Activated CD4-positive, alpha-beta memory T cell treated with anti-CD3 and anti-CD28 coated beads for 36 hours (primary cell): ENCODE measurements around the gene ARMC12. TPM values are rescaled to one million over a fixed set of nuclear protein-coding genes. Genes with fewer than 3 reads are reported as not detected.
A peak's percentile ranks its signal among the peaks of the same experiment; 100 is the strongest.

Source experiments
- CTCF ChIA-PET: fragments of 350-600 bp; sonication (Branson Sonifier 250); formaldehyde crosslinking; loops from one replicate; lab custom pipeline; 2021; ENCODE audit warnings: antibody characterized with exemption, inconsistent platforms; lab: Charles Lee
- POLR2A ChIA-PET: fragments of 350-600 bp; sonication (Branson Sonifier 250); formaldehyde crosslinking; loops from one replicate; lab custom pipeline; 2021; ENCODE audit warnings: antibody characterized with exemption; lab: Charles Lee
- DNase-seq: peaks from one replicate; pipeline ENCODE4 v3.0.0-alpha.2; 2020
- H3K27ac Mint-ChIP-seq: one replicate; pipeline ENCODE4 v1.8.0; 2021; ENCODE audit warnings: mixed read lengths
- H3K27me3 Mint-ChIP-seq: one replicate; pipeline ENCODE4 v1.8.0; 2021; ENCODE audit warnings: mixed read lengths
- H3K36me3 Mint-ChIP-seq: one replicate; pipeline ENCODE4 v1.8.0; 2021; ENCODE audit warnings: mixed read lengths
- H3K4me1 Mint-ChIP-seq: one replicate; pipeline ENCODE4 v1.8.0; 2021; ENCODE audit warnings: low read depth, mixed read lengths
- H3K4me3 Mint-ChIP-seq: one replicate; pipeline ENCODE4 v1.8.0; 2021; ENCODE audit warnings: mild to moderate bottlenecking, mixed read lengths
- H3K9me3 Mint-ChIP-seq: one replicate; pipeline ENCODE4 v1.8.0; 2021; ENCODE audit warnings: mixed read lengths
- intact Hi-C: fragments of 100-400 bp; cut with micrococcal nuclease; formaldehyde crosslinking; loops from one replicate; pipeline ENCODE4 v1.15.1; 2023
- total RNA-seq, 2 experiments: library from RNA; stranded (reverse); gene quantifications; one replicate each; pipeline ENCODE4 v1.2.3, GENCODE V29; 2021

Gene ARMC12
- total RNA-seq, 2 experiments from 2014 or later: 1.5 to 1.6 TPM

- no peak for DNase-seq
- Mint-ChIP-seq H3K4me1 (peaks cover 66% of the 10 kb centered on the region), H3K36me3 (no peaks in the 10 kb centered on the region), H3K4me3 (peak overlapping the region; percentile 52), H3K9me3 (no peaks in the 10 kb centered on the region), H3K27ac (peak overlapping the region; percentile 86), H3K27me3 (no peaks in the 10 kb centered on the region)
- intact Hi-C loops: loop anchor here (1.0 to 2.0 kb wide), 5 partner anchors 9 to 38 kb away; partner anchors contain the start of gene FKBP5
- ChIA-PET POLR2A (interaction anchor here (0.8 to 2.8 kb wide), 7 partner anchors 8 to 50 kb away, joined by 3 to 13 read pairs (median 9); no protein-coding TSS in a partner anchor), CTCF (interaction anchor here (0.8 to 7.8 kb wide), 3 partner anchors 9 to 16 kb away, joined by 3 to 42 read pairs (median 3); partner anchors contain the start of gene ARMC12)
These were observed 17.4 kb upstream of the ARMC12 start for GRCh38 chr6:35719404-35719829.

GRCh38 chr6:35719830-35720733 lies 16.8 kb upstream of the ARMC12 start:
- Mint-ChIP-seq H3K27ac (peak overlapping the region; percentile 86), H3K27me3 (no peaks in the 10 kb centered on the region), H3K4me3 (peak overlapping the region; percentile 52), H3K9me3 (no peaks in the 10 kb centered on the region), H3K36me3 (no peaks in the 10 kb centered on the region), H3K4me1 (peaks cover 71% of the 10 kb centered on the region)
- peak; percentile 60 for DNase-seq
- CTCF ChIA-PET: interaction anchor here (0.8 to 7.8 kb wide), 3 partner anchors 8 to 16 kb away, joined by 3 to 42 read pairs (median 3); partner anchors contain the start of gene ARMC12
- POLR2A ChIA-PET: interaction anchor here (0.8 to 2.8 kb wide), 6 partner anchors 10 to 51 kb away, joined by 3 to 13 read pairs (median 8); no protein-coding TSS in a partner anchor
- intact Hi-C loops: loop anchor here (1.0 to 2.0 kb wide), 5 partner anchors 8 to 39 kb away; partner anchors contain the start of gene FKBP5

- H3K4me3 Mint-ChIP-seq: no peak overlapping the region
These were observed 14.6 kb upstream of the ARMC12 start for GRCh38 chr6:35722121-35722761.

GRCh38 chr6:35723587-35723986 lies 13.2 kb upstream of the ARMC12 start:
- Mint-ChIP-seq H3K4me3 (no peak overlapping the region), H3K36me3 (no peaks in the 10 kb centered on the region), H3K4me1 (peaks cover 78% of the 10 kb centered on the region), H3K27ac (no peak overlapping the region), H3K9me3 (no peaks in the 10 kb centered on the region), H3K27me3 (no peaks in the 10 kb centered on the region)
- ChIA-PET POLR2A (no interaction called here), CTCF (interaction anchor here (5.9 kb wide), 1 partner anchor 13 kb away, joined by 35 read pairs; the partner anchor contains the start of gene ARMC12)
- DNase-seq: no peak
- intact Hi-C loops: no loop called here

More at GRCh38 chr6:35722121-35722761, 14.6 kb upstream of the ARMC12 start:
- H3K4me1 Mint-ChIP-seq: peaks cover 82% of the 10 kb centered on the region
- intact Hi-C loops: no loop called here
- H3K36me3 Mint-ChIP-seq: no peaks in the 10 kb centered on the region
- no peaks in the 10 kb centered on the region for H3K9me3 Mint-ChIP-seq
- ChIA-PET POLR2A (no interaction called here), CTCF (interaction anchor here (7.8 kb wide), 1 partner anchor 14 kb away, joined by 42 read pairs; the partner anchor contains the start of gene ARMC12)
- no peaks in the 10 kb centered on the region for H3K27me3 Mint-ChIP-seq
- no peak for DNase-seq
- no peak overlapping the region for H3K27ac Mint-ChIP-seq

- Mint-ChIP-seq H3K4me1 (peaks cover 77% of the 10 kb centered on the region), H3K27me3 (no peaks in the 10 kb centered on the region), H3K36me3 (no peaks in the 10 kb centered on the region), H3K27ac (no peak overlapping the region), H3K9me3 (no peaks in the 10 kb centered on the region), H3K4me3 (no peak overlapping the region)
- CTCF ChIA-PET: interaction anchor here (5.9 kb wide), 1 partner anchor 13 kb away, joined by 35 read pairs; the partner anchor contains the start of gene ARMC12
- POLR2A ChIA-PET: no interaction called here
- intact Hi-C loops: no loop called here
- no peak for DNase-seq
These were observed 12.8 kb upstream of the ARMC12 start for GRCh38 chr6:35724059-35724458.

- Mint-ChIP-seq H3K9me3 (no peaks in the 10 kb centered on the region), H3K27ac (no peak overlapping the region), H3K27me3 (no peaks in the 10 kb centered on the region), H3K4me1 (peaks cover 78% of the 10 kb centered on the region), H3K4me3 (no peak overlapping the region), H3K36me3 (no peaks in the 10 kb centered on the region)
- ChIA-PET POLR2A (no interaction called here), CTCF (interaction anchor here (2.0 to 5.9 kb wide), 2 partner anchors 12 to 37 kb away, joined by 6 to 35 read pairs; partner anchors contain the start of gene ARMC12)
- intact Hi-C loops: no loop called here
- DNase-seq: no peak
These were observed 12.4 kb upstream of the ARMC12 start for GRCh38 chr6:35724471-35724870.

GRCh38 chr6:35725081-35725708 lies 11.6 kb upstream of the ARMC12 start:
- CTCF ChIA-PET: interaction anchor here (2.0 to 5.9 kb wide), 2 partner anchors 12 to 38 kb away, joined by 6 to 35 read pairs; partner anchors contain the start of gene ARMC12
- Mint-ChIP-seq H3K27ac (peak overlapping the region; percentile 87), H3K36me3 (no peaks in the 10 kb centered on the region), H3K4me1 (peaks cover 78% of the 10 kb centered on the region), H3K9me3 (no peaks in the 10 kb centered on the region), H3K4me3 (peak overlapping the region; percentile 42), H3K27me3 (no peaks in the 10 kb centered on the region)
- no peak for DNase-seq
- POLR2A ChIA-PET: no interaction called here
- intact Hi-C loops: loop anchor here (5.0 kb wide), 1 partner anchor 58 kb away; no protein-coding TSS in a partner anchor

- ChIA-PET POLR2A (no interaction called here), CTCF (interaction anchor here (0.6 to 5.9 kb wide), 4 partner anchors 11 to 66 kb away, joined by 3 to 35 read pairs (median 5); partner anchors contain the start of gene ARMC12)
- intact Hi-C loops: loop anchor here (1.0 to 5.0 kb wide), 3 partner anchors 16 to 59 kb away; no protein-coding TSS in a partner anchor
- H3K4me3 Mint-ChIP-seq: peak overlapping the region; percentile 66
- no peaks in the 10 kb centered on the region for H3K36me3 Mint-ChIP-seq
- H3K4me1 Mint-ChIP-seq: peaks cover 78% of the 10 kb centered on the region
- DNase-seq: peak; percentile 48
- no peaks in the 10 kb centered on the region for H3K9me3 Mint-ChIP-seq
- H3K27ac Mint-ChIP-seq: peak overlapping the region; percentile 87
- H3K27me3 Mint-ChIP-seq: no peaks in the 10 kb centered on the region
These were observed 11.0 kb upstream of the ARMC12 start for GRCh38 chr6:35725721-35726438.

GRCh38 chr6:35727231-35727934 lies 9.4 kb upstream of the ARMC12 start:
- H3K9me3 Mint-ChIP-seq: no peaks in the 10 kb centered on the region
- POLR2A ChIA-PET: interaction anchor here (0.6 to 1.8 kb wide), 5 partner anchors 9 to 203 kb away, joined by 3 to 11 read pairs (median 4); no protein-coding TSS in a partner anchor
- intact Hi-C loops: loop anchor here (5.0 kb wide), 1 partner anchor 60 kb away; no protein-coding TSS in a partner anchor
- H3K27me3 Mint-ChIP-seq: no peaks in the 10 kb centered on the region
- CTCF ChIA-PET: interaction anchor here (0.6 to 5.9 kb wide), 10 partner anchors 7 to 159 kb away, joined by 3 to 35 read pairs (median 3); partner anchors contain the start of gene ARMC12
- peak overlapping the region; percentile 87 for H3K27ac Mint-ChIP-seq
- H3K4me1 Mint-ChIP-seq: peaks cover 80% of the 10 kb centered on the region
- peak overlapping the region; percentile 66 for H3K4me3 Mint-ChIP-seq
- peak; percentile 56 for DNase-seq
- H3K36me3 Mint-ChIP-seq: no peaks in the 10 kb centered on the region
